Measurements from ENCODE around the gene BIRC5.

Gene BIRC5

DNA sequence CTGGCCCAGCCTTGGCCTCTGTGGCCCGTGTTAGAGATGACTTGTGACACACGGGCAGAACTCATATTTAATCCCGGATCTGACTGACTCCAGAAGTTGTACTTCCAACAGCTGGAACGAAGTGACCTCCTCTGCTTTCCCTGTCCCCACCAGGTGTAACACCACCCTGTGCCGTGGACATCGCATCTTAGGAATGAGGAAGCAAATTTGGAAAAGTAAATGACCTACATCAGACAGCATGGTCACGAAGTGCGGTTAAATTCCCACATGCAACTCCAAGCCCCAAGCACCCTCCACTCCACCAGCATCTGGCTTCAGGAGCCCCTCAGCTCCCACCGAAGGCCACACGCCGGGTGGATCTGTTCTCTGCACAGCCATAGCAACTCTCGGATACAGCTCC, 30.1 kb upstream of the BIRC5 start:
- in situ Hi-C loops (cut with MboI; ENCODE audit: low sequenced_read_pairs), result no loop called here

DNA sequence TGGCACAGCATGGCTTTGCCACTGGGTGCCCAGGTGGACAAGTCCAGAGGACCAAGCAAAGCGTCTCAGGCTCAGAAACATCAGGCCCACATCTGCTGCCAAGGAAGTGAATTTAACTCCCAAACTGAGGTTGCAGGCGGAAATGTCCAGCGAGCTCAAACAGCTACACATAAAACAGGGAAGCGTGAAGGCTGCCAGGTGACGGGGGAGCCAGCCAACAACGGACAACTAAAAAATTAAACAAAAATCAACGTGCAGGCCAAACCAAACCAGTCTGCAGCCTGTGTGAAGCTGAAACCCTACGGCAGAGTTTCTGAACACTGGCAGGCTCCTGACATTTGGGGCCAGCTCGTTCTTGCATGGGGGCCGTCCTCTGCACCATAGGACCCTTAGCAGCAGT, 29.7 kb upstream of the BIRC5 start:
- in situ Hi-C loops (cut with MboI; ENCODE audit: low sequenced_read_pairs), result no loop called here

DNA sequence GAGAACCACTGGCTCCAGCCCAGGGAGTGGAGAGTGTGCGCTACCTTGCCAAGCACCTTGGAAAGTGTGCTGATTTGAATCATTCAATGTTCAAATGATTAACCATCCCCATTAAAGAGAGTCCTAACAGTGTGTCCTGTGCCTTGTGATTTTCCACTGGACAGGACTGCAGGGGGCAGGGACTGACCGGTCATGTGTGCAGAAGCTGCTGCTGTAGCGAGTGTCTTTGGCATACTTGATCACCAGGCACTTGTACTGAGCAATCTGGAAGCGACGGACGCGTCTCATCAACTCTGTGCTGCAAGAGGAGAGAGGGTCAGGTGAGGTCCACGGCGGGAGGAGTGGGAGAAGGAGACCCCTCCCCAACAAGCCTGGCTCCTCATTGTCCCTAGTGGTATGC, 29.2 kb upstream of the BIRC5 start:
- in situ Hi-C loops (cut with MboI; ENCODE audit: low sequenced_read_pairs), result no loop called here

DNA sequence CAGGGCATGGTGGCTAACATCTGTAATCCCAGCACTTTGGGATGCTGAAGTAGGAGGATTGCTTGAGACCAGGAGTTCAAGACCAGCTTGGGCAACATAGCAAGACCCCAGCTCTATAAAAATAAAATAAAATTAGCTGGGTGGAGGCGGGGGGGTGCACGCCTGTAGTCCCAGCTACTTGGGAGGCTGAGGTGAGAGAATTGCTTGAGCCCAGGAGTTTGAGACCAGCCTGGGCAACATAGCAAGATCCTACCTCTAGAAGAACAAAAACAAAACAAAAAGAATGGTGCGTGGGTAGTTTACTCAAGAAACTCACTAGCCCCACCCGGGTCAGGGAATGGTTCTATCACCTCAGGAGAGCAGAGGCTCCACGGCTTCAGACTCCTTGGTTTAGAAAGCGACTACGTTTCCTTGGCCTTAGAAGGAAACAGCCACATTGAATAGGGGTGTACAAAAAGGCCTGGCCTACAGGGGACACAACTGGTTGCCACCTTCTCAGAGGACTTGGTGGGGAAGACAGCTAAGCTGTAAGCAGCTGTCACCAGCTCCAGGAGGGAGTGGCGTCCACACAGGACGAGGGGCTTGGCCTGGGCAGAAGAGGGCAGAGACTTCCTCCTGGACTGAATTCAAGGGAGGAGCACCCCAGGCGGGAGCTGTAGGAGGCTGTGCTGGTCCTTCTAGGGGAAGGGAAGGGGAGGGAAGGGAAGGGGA, 27.9 kb upstream of the BIRC5 start:
- in situ Hi-C loops (cut with MboI; ENCODE audit: low sequenced_read_pairs), result no loop called here

DNA sequence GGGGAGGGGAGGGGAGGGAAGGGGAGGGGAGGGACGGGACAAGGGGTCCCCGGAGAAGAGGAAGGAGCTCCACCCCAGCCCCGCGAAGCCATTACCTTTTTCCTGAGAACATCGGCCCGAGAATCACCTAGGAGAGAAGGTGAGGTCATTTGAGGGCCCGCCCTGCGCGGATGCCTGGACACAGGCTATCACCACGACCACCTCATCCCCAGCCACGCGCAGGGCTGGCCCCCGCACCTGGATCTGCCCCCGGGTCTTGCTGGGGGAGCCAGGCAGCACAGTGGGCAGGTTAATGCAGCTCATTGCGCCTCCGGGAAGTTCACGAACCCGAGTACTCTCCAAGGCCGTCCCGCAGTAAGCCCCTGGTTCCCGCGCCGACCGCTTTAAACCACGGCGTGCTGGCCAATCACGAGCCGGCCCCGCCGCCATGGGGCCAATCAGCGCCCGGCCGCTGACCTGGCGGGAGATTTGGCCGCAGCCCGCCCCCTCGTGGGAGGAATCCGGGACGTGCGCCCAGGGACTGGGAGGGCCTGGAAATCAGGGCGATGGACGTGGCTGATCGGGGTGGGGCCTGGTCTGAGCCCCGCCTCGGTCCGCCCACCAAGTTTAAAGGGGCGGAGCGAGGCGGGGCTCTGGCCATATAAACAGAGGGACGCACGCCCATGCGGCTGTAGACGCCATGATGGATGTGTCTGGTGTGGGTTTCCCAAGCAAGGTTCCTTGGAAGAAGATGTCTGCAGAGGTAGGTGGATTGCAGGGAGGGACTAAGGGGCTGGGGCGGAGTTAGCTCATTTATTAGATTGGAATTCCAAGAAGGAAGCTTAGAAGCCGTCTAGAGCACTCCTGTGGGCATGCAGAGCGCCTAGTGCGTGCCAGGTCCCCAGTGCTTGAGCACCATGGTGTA, 27.1 kb upstream of the BIRC5 start, which contains the start of the genes AFMID and TK1:
Gene AFMID (plus strand): TSS at position 671 of the 904 bp plus-strand sequence. CDS start 9 bp downstream, at position 680.
Gene TK1 (minus strand): TSS at position 361 of the 904 bp plus-strand sequence. CDS start 58 bp downstream, at position 303.
- in situ Hi-C loops (cut with MboI; ENCODE audit: low sequenced_read_pairs), result no loop called here

DNA sequence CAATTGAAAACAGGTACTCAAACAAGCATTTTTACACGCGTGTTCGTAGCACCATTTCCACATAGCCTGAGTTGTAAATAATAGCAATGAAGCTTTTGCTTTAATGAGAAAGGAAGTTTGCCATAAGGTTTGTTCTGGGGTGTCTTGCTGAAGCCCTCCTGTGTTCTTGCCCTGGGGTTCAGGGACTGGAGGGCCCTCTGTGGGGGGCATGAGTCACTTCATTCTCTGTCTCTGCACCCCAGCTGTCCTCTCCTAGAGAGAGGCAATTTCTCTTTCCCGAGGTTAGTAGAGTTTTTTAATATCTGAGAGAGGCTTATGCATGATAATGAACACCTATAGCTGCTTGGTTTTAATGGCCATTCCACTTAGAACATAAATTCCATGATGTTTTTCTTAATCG, 17.3 kb upstream of the BIRC5 start:
- in situ Hi-C loops (cut with MboI; ENCODE audit: low sequenced_read_pairs), result no loop called here

DNA sequence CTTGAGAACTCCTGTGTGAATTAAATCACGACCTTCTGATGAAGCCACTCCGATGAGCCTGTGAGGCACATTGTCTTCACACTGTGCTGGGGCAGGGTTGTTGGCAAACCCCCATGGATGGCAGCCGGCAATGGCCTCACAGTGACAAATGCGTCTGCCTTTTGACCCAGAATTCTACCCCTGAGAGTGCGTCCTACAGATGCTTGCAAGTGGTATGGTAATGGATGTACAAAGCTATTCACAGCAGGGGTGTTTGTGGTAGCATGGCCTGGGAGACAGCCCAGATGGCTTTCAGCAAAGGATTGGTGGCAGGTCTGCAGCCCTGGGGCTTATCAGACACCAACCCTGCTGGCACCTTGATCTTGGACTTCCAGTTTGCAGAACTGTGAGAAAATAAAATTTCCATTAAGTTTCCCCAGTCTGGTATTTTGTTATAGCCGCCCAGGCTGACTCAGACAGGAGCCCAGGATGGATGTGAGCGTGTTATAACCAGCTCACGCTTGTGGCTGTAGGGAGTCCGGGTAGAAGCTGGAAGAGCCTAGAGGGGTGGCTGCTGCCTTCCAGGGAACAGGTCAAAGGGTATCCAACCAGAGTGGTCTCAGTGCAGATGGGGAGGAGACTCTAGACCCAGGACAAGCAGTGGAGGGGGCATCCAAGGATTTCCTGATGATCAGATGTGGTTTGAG, 16.8 kb upstream of the BIRC5 start:
- in situ Hi-C loops (cut with MboI; ENCODE audit: low sequenced_read_pairs), result no loop called here

DNA sequence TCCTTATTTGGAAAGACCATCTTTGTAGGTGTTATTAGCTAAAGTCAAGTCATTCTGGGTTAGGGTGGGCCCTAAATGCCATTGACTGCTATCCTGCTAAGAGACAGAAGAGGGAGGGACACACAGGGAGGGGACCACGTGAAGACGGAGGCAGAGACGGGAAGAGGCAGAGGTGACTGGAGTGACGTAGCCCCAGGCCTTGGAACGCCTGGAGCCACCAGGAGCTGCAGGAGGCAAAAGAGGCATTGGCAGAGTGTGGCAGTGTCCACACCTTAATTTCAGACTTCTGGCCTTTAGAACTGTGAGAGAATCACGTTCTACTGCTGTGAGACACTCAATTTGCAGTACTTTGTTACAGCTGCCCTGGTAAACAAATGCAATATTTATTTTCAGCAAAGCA, 13.6 kb upstream of the BIRC5 start:
- in situ Hi-C loops (cut with MboI; ENCODE audit: low sequenced_read_pairs), result no loop called here

DNA sequence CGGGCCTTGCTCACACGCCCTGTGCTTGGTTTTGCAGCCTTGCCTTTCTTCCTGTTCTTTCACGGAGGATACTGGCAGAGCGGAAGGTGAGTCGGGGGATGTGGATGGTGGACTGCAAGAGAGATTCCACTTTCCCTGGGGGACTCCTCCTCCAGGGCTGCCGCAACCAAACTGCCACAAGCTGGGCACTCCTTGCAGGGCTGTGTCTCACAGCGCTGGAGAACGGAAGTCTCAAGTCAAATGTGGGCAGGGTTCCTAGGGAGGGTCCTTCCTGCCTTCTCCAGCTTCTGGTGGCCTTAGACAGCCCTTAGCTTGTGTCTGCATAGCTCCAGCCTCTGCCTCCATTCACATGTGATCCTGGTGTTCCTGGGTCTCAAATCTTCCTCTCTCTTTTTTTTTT, 11.4 kb upstream of the BIRC5 start:
- in situ Hi-C loops (cut with MboI; ENCODE audit: low sequenced_read_pairs), result no loop called here

DNA sequence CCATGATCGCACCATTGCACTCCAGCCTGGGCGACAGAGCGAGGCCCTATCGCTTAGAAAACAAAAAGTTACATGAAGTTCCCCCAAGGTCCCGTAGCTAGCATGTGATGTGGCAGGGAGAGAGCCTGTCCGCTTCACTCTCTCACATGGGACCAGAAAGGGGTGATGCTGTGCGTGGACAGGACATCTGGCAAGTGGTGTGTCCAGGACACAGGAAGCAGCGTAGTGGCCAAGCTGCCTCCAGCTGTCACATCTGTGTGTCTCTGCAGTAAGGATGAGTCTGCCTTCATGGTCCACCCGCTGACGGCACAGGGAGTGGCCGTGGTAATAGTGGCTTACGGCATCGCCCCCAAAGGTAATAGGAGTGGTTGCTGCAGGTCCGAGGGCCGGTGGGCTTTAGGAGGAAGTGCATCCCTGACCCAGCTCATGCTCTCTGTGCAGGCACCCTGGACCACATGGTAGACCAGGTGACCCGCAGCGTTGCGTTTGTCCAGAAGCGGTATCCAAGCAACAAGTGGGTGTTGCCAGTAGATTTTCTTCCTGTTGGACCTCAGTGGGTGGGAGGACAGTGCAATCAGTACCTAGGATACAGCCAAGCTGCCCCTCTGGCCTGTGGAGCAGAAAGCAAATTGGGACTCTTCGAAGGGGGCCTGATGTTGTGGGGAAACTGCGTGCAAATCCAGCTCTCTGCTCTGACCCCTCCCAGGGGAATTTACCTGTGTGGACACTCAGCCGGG, 9.5 kb upstream of the BIRC5 start:
- in situ Hi-C loops (cut with MboI; ENCODE audit: low sequenced_read_pairs), result no loop called here

DNA sequence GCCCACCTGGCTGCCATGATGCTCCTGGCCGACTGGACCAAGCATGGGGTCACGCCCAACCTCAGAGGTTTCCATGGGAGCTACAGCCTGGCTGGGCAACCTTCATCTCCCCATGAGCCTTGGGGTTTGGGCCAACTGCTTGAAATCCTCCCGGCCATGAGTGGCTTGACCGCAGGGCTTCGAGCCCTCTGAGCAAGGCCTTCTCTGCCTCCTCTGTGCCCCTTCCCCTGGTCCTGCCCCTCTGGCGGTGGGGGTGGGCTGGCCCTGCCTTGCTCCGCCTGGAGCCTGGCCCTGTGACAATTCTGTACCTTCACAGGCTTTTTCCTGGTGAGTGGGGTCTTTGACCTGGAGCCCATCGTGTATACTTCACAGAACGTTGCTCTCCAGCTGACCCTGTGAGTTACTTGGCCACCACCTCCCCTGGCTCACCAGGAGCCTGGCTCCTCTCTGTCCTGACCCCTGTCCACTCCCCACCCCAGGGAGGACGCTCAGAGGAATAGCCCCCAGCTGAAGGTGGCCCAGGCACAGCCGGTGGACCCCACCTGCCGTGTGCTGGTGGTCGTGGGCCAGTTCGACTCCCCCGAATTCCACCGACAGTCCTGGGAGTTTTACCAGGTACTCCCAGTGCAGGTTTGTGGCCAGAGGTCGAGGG, 8.8 kb upstream of the BIRC5 start:
- in situ Hi-C loops (cut with MboI; ENCODE audit: low sequenced_read_pairs), result no loop called here

DNA sequence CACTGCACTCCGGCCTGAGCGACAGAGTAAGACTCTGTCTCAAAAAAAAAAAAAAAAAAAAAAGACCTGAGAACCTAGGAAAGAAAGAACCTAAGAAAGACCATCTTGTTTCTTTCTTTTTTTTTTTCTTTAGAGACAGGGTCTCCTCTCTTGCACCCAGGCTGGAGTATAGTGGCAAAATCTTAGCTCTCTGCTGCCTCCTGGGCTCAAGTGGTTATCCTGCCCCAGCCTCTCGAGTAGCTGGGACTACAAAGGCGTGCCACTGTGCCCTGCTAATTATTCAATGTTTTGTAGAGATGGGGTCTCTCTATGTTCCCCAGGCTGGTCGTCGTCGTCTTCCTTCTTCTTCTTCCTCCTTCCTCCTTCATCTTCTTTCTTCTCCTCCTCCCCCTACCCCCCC, 7.8 kb upstream of the BIRC5 start:
- in situ Hi-C loops (cut with MboI; ENCODE audit: low sequenced_read_pairs), result no loop called here

DNA sequence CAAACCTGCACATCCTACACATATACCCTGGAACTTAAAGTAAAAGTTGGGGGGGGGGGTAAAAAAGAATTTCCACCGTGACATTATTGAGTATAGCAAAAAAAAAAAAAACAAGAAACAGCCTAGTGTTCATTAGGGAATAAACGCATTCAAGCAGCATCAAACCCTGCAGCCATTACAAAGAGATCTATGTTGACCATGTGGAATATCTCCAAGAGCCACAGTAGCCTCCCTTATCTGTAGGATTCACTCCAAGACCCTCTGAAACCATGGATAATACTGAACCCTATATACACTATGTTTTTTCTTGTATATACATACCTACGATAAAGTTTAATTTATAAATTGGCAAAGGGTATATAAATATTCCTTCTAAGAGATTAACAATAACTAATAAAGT, 5.6 kb upstream of the BIRC5 start:
- in situ Hi-C loops (cut with MboI; ENCODE audit: low sequenced_read_pairs), result no loop called here

DNA sequence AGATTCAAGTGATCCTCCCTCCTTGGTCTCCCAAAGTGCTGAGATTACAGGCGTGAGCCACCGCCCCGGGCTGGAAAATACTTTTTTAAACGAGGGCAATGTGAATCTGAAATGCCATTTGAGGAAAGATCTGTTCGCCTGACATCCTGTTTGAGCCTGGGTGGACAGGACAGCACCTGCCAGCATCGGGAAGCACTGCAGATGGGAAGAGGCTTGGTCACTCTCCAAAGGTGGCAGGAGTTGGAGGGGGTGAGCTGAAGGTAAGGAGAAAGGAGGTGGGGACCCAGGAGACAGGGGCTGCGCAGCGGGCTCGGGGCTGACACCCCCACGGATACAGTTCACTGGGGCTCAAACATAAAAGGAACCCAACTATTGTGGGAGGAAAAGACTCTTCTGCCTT, 3.9 kb upstream of the BIRC5 start:
- in situ Hi-C loops (cut with MboI; ENCODE audit: low sequenced_read_pairs), result no loop called here

DNA sequence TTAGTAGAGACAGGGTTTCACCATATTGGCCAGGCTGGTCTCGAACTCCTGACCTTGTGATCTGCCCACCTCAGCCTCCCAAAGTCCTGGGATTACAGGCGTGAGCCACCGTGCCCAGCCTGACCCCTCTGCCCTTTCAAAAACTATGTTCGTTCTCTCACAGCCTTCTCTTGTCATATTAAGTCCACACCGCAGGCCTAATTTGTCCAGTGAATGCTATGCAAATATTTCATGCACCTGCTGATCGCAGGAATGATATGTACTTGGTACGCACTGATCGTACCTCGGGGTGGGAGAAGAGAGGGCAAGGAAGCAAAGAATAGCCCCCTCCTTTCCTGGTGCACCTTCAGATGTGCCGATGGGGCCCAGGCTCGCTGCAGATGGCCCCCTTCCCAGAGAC, 3.0 kb upstream of the BIRC5 start:
- in situ Hi-C loops (cut with MboI; ENCODE audit: low sequenced_read_pairs), result no loop called here

DNA sequence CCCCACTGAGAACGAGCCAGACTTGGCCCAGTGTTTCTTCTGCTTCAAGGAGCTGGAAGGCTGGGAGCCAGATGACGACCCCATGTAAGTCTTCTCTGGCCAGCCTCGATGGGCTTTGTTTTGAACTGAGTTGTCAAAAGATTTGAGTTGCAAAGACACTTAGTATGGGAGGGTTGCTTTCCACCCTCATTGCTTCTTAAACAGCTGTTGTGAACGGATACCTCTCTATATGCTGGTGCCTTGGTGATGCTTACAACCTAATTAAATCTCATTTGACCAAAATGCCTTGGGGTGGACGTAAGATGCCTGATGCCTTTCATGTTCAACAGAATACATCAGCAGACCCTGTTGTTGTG, 631 bp downstream of the BIRC5 start:
- in situ Hi-C loops (cut with MboI; ENCODE audit: low sequenced_read_pairs), result no loop called here

DNA sequence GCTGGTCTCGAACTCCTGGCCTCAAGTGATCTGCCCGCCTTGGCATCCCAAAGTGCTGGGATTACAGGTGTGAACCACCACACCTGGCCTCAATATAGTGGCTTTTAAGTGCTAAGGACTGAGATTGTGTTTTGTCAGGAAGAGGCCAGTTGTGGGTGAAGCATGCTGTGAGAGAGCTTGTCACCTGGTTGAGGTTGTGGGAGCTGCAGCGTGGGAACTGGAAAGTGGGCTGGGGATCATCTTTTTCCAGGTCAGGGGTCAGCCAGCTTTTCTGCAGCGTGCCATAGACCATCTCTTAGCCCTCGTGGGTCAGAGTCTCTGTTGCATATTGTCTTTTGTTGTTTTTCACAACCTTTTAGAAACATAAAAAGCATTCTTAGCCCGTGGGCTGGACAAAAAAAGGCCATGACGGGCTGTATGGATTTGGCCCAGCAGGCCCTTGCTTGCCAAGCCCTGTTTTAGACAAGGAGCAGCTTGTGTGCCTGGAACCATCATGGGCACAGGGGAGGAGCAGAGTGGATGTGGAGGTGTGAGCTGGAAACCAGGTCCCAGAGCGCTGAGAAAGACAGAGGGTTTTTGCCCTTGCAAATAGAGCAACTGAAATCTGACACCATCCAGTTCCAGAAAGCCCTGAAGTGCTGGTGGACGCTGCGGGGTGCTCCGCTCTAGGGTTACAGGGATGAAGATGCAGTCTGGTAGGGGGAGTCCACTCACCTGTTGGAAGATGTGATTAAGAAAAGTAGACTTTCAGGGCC, 5.5 kb downstream of the BIRC5 start:
- in situ Hi-C loops (cut with MboI; ENCODE audit: low sequenced_read_pairs), result no loop called here

DNA sequence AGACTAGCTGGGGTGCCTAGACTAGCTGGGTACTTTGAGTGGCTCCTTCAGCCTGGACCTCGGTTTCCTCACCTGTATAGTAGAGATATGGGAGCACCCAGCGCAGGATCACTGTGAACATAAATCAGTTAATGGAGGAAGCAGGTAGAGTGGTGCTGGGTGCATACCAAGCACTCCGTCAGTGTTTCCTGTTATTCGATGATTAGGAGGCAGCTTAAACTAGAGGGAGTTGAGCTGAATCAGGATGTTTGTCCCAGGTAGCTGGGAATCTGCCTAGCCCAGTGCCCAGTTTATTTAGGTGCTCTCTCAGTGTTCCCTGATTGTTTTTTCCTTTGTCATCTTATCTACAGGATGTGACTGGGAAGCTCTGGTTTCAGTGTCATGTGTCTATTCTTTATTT, 9.0 kb downstream of the BIRC5 start:
- in situ Hi-C loops (cut with MboI; ENCODE audit: low sequenced_read_pairs), result no loop called here

DNA sequence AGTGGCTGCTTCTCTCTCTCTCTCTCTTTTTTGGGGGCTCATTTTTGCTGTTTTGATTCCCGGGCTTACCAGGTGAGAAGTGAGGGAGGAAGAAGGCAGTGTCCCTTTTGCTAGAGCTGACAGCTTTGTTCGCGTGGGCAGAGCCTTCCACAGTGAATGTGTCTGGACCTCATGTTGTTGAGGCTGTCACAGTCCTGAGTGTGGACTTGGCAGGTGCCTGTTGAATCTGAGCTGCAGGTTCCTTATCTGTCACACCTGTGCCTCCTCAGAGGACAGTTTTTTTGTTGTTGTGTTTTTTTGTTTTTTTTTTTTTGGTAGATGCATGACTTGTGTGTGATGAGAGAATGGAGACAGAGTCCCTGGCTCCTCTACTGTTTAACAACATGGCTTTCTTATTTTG, 9.7 kb downstream of the BIRC5 start:
- in situ Hi-C loops (cut with MboI; ENCODE audit: low sequenced_read_pairs), result no loop called here
